ENCODE measurements around the gene CDK17. TPM values are rescaled to one million over a fixed set of nuclear protein-coding genes. Genes with fewer than 3 reads are reported as not detected.

CDK17 gene
- total and polyA plus RNA-seq, 2 donors (not counting 1 experiment from before 2014, with no cell fraction given): 15.6 to 87.8 TPM

GRCh38 chr12:96397756-96398423, 2.3 kb downstream of the CDK17 start:
- Mint-ChIP-seq H3K4me3 (peak overlapping the region; percentile 95), H3K4me1 (peaks cover 46% of the 10 kb centered on the region), H3K27ac (no peak overlapping the region), H3K9me3 (ENCODE audit: insufficient read depth) (no peaks in the 10 kb centered on the region), H3K27me3 (no peaks in the 10 kb centered on the region)
- POLR2A ChIA-PET: interaction anchor here (0.5 kb wide), 1 partner anchor 9 kb away, joined by 4 read pairs; no protein-coding TSS in a partner anchor
- intact Hi-C loops (cut with micrococcal nuclease): loop anchor here (5.0 kb wide), 2 partner anchors 51 to 71 kb away; no protein-coding TSS in a partner anchor
- H3K4me3 ChIP-seq (ENCODE audit: control extremely low read depth in 1 of 5, extremely low read depth in 1 of 5, insufficient read depth in 1 of 5, low read depth in 2 of 5, low read length in 4 of 5): peak overlapping the region in 3 of 5 experiments; percentile 8 to 92 (median 86)
- no peaks in the 10 kb centered on the region for H3K9me3 ChIP-seq (ENCODE audit: control extremely low read depth in 1 of 3, control insufficient read depth in 2 of 3, insufficient read depth in 1 of 3, low read length in 2 of 3)
- TF ChIP-seq EZH2 (IDR thresholded peaks at IDR 0.05; ENCODE audit: borderline replicate concordance, insufficient read depth, low read depth, low read length, poor library complexity, severe bottlenecking): no peak
- TF ChIP-seq, protein P1, sequence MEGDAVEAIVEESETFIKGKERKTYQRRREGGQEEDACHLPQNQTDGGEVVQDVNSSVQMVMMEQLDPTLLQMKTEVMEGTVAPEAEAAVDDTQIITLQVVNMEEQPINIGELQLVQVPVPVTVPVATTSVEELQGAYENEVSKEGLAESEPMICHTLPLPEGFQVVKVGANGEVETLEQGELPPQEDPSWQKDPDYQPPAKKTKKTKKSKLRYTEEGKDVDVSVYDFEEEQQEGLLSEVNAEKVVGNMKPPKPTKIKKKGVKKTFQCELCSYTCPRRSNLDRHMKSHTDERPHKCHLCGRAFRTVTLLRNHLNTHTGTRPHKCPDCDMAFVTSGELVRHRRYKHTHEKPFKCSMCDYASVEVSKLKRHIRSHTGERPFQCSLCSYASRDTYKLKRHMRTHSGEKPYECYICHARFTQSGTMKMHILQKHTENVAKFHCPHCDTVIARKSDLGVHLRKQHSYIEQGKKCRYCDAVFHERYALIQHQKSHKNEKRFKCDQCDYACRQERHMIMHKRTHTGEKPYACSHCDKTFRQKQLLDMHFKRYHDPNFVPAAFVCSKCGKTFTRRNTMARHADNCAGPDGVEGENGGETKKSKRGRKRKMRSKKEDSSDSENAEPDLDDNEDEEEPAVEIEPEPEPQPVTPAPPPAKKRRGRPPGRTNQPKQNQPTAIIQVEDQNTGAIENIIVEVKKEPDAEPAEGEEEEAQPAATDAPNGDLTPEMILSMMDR (IDR thresholded peaks at IDR 0.05): no peak
- peak overlapping the region; percentile 71 for H3K9ac ChIP-seq (ENCODE audit: low read length)
- ATAC-seq (ENCODE audit: low read depth) (no peak), DNase-seq (no peak)
- CTCF ChIA-PET: interaction anchor here (1.7 to 4.7 kb wide), 7 partner anchors 8 to 336 kb away, joined by 5 to 37 read pairs (median 16); partner anchors contain the start of gene CFAP54
- H3K36me3 ChIP-seq (replicated peaks in 1 of 2; ENCODE audit: control extremely low read depth in 1 of 2, control insufficient read depth in 1 of 2, extremely low read depth in 1 of 2, insufficient read depth in 2 of 2, low read length in 1 of 2): no peaks in the 10 kb centered on the region
- peaks cover 55% of the 10 kb centered on the region for H4K20me1 ChIP-seq (ENCODE audit: control insufficient read depth, insufficient read depth, low read length, poor library complexity, severe bottlenecking)
- H3K27ac ChIP-seq (ENCODE audit: low read length in 2 of 2): peak overlapping the region in 1 of 2 donors; percentile 99
- H3K79me2 ChIP-seq (ENCODE audit: control insufficient read depth, insufficient read depth, low read length): peaks cover 65% of the 10 kb centered on the region
- H2AFZ ChIP-seq (ENCODE audit: insufficient read depth, low read depth, low read length, poor library complexity, severe bottlenecking): peak overlapping the region; percentile 76
- 0% methylated on average over 1 of the region's 4 CpGs for WGBS (ENCODE audit: insufficient coverage)
- no peaks in the 10 kb centered on the region for H3K27me3 ChIP-seq (replicated peaks in 1 of 4; ENCODE audit: control extremely low read depth in 1 of 4, control insufficient read depth in 3 of 4, insufficient read depth in 4 of 4, low read length in 3 of 4)
- peaks cover 20 to 28% of the 10 kb centered on the region in 2 donors for H3K4me1 ChIP-seq (ENCODE audit: control insufficient read depth in 2 of 2, insufficient read depth in 2 of 2, low read length in 2 of 2)
- peak overlapping the region; percentile 78 for H3K4me2 ChIP-seq (replicated peaks; ENCODE audit: low read depth, low read length, poor library complexity, severe bottlenecking)

DNA sequence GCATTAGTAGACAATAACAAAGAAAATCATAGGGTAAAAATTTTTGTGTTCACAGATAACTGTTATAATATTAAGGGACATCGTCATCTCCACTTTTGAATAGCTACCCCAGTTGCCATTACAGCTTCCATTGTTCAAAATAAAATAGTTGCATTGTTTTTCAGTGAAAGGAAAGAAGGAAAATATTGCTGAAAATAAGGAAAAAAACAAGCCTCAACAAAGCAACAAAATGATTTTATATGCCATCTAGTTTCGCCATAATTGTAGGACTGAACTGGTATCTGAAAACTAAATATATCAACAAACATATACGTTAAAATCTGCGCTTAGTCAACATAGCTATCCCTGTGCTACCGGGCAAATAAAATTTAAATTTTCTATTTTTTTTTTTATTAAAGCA, 3.3 kb downstream of the CDK17 start:
- H3K4me1 Mint-ChIP-seq: peaks cover 49% of the 10 kb centered on the region
- ATAC-seq (ENCODE audit: low read depth): no peak
- Histone ChIP-seq H3K4me3 (ENCODE audit: control extremely low read depth in 1 of 5, extremely low read depth in 1 of 5, insufficient read depth in 1 of 5, low read depth in 2 of 5, low read length in 4 of 5) (no peak overlapping the region), H3K36me3 (replicated peaks in 1 of 2; ENCODE audit: control extremely low read depth in 1 of 2, control insufficient read depth in 1 of 2, extremely low read depth in 1 of 2, insufficient read depth in 2 of 2, low read length in 1 of 2) (no peaks in the 10 kb centered on the region), H2AFZ (ENCODE audit: insufficient read depth, low read depth, low read length, poor library complexity, severe bottlenecking) (no peak overlapping the region), H3K27ac (ENCODE audit: low read length in 2 of 2) (no peak overlapping the region), H3K9me3 (ENCODE audit: control extremely low read depth in 1 of 3, control insufficient read depth in 2 of 3, insufficient read depth in 1 of 3, low read length in 2 of 3) (no peaks in the 10 kb centered on the region), H4K20me1 (ENCODE audit: control insufficient read depth, insufficient read depth, low read length, poor library complexity, severe bottlenecking) (peaks cover 65% of the 10 kb centered on the region), H3K27me3 (replicated peaks in 1 of 4; ENCODE audit: control extremely low read depth in 1 of 4, control insufficient read depth in 3 of 4, insufficient read depth in 4 of 4, low read length in 3 of 4) (no peaks in the 10 kb centered on the region), H3K4me2 (replicated peaks; ENCODE audit: low read depth, low read length, poor library complexity, severe bottlenecking) (no peak overlapping the region), H3K79me2 (ENCODE audit: control insufficient read depth, insufficient read depth, low read length) (peaks cover 74% of the 10 kb centered on the region), H3K9ac (ENCODE audit: low read length) (no peak overlapping the region), H3K4me1 (ENCODE audit: control insufficient read depth in 2 of 2, insufficient read depth in 2 of 2, low read length in 2 of 2) (peaks cover 20 to 28% of the 10 kb centered on the region in 2 donors)
- no peak for DNase-seq
- CTCF ChIA-PET: interaction anchor here (0.7 to 0.8 kb wide), 2 partner anchors 82 to 183 kb away, joined by 3 to 4 read pairs; no protein-coding TSS in a partner anchor
- POLR2A ChIA-PET: interaction anchor here (0.6 kb wide), 1 partner anchor 9 kb away, joined by 3 read pairs; no protein-coding TSS in a partner anchor
- H3K27me3 Mint-ChIP-seq: no peaks in the 10 kb centered on the region
- WGBS (ENCODE audit: insufficient coverage): no CpG with 5 or more reads among the region's 5 CpGs
- intact Hi-C loops (cut with micrococcal nuclease): loop anchor here (5.0 kb wide), 2 partner anchors 50 to 70 kb away; no protein-coding TSS in a partner anchor
- no peak overlapping the region for H3K27ac Mint-ChIP-seq
- H3K4me3 Mint-ChIP-seq: no peak overlapping the region
- H3K9me3 Mint-ChIP-seq (ENCODE audit: insufficient read depth): no peaks in the 10 kb centered on the region
- TF ChIP-seq, protein P1 (IDR thresholded peaks at IDR 0.05): no peak
- TF ChIP-seq EZH2 (IDR thresholded peaks at IDR 0.05; ENCODE audit: borderline replicate concordance, insufficient read depth, low read depth, low read length, poor library complexity, severe bottlenecking): no peak

All from B cell (primary cell).